ENCODE results near the gene SPATA21. TPM values are rescaled to one million over a fixed set of nuclear protein-coding genes. Genes with fewer than 3 reads are reported as not detected.
"Not testable (repeated sequence)": the region's sequence is repeated elsewhere in the genome, so short reads cannot be mapped to it uniquely, and the experiment has no call there.

SPATA21 gene
- total RNA-seq, 1 donor from 2014 or later: not detected

DNA sequence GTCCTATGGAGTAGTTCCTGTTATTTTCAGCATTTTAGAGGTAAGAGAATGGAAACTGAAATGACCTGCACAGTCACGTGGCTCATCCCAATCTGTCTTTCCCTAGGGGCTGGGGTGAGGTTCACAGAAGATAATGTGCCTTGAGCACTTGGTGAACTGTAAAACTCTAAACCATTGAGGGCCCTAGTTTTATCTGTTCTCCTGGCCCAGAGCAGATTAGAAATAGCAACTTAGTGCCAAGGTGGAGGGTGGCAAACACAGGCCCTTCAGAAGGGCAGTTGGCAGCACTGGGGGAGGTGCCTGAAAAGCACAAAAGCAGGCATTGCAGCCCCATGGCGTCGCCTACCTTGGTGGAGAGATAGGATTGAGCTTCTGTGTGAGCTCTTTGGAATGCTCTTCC, 17.7 kb upstream of the SPATA21 start:
- DNase-seq (ENCODE audit: low spot score in 2 of 2); FAIRE-seq: not testable (repeated sequence)

DNA sequence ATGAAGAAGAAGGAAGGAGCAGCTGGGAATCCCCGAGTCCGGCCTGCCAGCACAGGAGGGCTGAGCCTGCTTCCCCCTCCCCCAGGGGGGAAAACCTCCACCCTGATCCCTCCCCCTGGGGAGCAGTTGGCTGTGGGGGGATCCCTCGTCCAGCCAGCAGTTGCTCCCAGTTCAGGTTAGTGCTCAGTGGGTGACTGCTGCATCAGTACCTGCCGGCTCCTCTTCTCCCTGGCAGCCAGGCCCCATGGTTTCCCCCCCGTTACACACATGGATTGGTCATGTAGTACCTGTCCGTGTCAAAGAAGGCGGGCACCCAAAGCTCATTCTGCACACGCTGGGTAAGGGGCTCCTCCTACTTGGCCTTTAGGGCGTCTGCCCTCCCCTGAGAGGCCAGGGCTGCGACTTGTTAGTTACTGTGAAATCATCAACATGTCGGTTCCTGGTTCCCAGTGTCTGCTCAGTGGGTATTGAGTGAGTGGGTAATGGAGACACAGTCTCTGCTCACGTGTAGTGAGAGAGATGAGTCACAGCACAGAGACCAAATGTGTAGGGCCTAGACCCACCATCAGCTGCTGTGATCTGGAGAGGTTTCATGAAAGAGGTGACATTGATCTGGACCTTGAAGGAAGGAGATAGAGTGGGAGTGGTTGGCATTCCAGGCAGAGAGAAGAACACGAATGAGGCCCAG, 14.8 kb upstream of the SPATA21 start:
- FAIRE-seq (no peak), DNase-seq (ENCODE audit: low spot score in 2 of 2) (no peak)

DNA sequence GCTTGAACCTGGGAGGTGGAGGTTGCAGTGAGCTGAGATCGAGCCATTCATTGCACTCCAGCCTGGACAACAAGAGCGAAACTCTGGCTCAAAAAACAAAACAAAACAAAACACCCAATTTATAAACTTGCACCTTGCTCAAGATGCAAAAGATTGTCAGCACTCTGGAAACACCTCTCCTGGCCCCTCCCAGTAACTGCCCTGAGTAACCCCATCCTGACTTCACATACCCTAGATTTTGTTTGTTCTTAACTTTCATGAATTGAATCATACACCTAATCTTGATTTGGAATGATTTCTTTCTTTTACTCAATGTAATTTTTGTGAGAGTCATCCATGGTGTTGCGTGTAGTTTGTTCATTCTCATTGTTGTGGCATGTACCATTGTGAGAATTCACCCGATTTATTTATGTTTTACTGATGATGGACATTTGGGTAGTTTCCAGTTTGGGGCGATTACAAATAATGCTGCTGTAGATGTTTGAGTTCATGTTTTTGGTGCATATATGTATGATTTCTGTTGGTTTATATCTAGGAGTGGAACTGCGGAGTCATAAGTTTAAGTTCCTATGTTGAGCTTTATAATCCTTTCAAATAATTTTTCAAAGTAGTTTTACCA, 13.7 kb upstream of the SPATA21 start:
- DNase-seq (ENCODE audit: low spot score in 2 of 2): no peak
- FAIRE-seq: no peak

DNA sequence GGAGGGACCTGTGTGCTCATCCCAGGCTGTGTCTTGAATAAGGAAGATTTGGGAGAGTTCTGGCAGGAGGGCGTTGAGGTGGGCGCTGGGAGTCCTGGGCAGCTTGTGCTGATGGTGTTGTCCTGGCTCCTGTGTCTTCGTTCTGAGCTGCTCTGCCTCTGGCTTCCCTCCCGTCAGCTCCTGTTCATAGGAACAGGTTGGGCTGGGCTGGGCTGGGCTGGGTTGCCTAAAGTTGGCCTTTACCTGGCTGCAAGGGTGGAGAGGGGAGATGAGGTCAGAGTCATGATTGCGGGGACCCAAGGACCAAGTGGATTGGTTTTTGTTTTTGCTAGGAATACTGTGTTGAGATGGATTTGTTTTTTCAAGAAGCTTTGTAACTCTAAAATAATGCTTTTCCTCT, 12.4 kb upstream of the SPATA21 start:
- DNase-seq (ENCODE audit: low spot score in 2 of 2): no peak
- FAIRE-seq: no peak

DNA sequence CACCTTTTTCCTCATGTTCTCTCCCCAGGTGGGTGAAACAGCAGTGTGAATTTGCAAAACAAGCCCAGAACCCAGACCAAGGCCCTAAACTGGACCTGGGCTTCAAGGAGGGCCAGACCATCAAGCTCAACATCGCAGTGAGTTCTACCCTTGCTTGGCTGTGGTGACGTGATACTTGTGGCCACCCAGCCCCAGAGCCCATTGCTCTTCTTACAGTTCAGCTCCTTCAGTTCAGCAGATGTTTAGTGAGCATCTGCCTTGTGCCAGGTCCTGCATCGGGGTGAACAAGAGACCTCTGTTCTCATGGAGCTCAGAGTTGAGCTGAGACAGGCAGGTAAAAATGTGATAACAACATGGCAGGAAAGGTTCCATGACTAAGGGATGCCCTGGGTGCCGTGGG, 11.8 kb upstream of the SPATA21 start:
- DNase-seq (ENCODE audit: low spot score in 2 of 2): no peak
- no peak for FAIRE-seq

DNA sequence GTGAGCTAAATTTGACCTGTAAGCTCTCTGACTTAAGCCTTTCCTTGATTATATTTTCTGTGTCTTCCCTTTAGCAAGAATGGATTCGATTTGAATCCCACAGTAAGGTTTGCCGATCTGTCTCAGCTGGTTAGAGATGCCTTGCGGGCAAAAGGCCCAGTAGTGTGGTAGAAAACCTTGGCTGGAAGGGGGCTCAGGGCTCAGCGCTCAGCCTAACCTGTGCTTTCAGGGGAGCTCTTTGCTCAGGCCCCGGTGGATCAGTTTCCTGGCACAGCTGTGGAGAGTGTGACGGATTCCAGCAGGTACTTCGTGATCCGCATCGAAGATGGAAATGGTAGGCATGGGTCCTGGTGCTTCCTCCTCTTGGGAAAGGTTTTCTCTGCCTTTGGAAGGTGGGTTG, 10.4 kb upstream of the SPATA21 start:
- FAIRE-seq: no peak
- no peak for DNase-seq (ENCODE audit: low spot score in 2 of 2)

DNA sequence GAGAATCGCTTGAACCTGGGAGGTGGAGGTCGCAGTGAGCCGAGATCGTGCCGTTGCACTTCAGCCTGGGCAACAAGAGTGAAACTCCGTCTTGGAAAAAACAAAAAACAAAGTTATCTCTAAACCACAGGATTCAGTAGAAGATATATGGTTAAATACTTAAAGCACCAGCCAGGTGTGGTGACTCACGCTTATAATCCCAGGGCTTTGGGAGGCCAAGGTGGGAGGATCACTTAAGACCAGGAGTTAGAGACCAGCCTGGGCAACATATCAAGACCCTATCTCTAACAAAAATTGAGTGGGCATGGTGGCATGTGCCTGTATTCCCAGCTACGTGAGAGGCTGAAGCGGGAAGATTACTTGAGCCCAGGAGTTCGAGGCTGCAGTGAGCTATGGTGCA, 8.9 kb upstream of the SPATA21 start:
- FAIRE-seq: no peak
- no peak for DNase-seq (ENCODE audit: low spot score in 2 of 2)

DNA sequence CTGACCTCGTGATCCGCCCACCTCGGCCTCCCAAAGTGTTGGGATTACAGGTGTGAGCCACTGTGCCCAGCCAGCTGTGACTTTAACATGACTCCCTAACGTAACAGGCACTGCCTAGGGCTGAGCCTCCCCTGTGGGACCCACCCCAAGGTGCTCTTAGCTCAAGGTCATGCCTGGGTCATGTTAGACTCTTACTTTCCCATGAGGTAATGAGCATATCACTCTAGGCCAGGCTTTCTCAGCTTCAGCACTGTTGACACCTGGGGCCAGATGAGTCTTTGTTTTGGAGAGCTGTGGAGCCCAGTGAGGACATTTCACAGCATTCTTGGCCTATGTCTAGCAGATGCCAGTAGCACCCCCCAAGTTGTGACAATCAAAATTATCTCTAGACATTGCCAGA, 7.8 kb upstream of the SPATA21 start:
- FAIRE-seq: no peak
- DNase-seq (ENCODE audit: low spot score in 2 of 2): no peak

DNA sequence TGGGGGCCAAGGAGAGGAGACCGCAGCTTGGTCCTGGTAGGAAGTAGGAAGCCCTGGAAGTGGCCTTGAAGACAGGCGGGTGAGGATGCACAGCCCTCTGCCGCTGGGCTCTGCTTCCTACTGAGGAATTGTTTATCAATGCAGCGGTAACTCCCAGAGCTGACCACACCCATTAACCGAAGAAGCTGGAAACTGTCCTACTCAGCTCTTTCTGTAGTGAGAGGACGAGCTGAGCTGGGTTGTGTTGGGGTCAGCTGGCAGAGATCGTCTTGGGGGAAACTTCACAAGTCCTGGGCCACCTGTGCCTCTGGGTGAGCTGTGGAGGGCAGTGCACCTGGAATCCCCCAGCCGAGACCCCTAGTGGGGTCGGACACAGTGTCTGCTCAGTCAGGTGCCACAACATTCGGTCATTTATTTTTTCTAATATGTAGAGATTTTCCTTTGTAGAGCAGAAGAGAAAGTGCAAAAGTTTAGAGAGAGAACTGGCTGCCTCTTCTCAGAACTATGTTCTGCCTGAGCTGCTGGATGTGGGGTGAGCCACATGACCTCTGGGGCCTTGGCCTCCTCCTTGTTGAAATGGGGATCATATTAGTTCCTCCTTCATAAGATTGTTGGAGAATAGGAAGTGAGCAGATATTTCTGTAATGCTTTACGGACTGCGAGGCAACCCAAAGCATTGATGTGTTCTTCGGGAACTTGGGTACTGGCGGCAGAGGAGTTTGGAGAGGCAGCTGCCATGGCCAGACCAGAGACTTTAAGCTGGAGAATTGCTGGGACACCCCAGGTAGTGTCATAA, 6.9 kb upstream of the SPATA21 start:
- DNase-seq (ENCODE audit: low spot score in 2 of 2) (no peak), FAIRE-seq (no peak)

DNA sequence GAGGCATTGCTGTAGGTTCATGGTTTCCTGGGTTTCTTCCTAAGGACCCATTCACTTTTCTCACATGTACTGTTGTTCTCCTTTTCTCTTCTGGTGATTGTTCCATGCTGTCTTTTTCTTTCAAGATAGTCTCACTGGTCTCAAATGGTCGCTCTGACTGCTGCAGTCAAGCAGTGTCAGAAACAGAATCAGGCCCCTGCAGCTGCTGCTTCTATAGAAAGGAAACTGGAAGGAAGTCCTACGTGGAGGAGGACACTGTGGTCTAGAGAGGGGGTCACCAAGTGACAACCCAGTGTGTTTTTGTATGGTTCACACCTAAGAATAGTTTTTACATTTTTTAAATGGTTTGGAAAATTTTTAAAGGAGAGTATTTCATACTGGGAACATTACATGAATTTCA, 5.7 kb upstream of the SPATA21 start:
- FAIRE-seq (no peak), DNase-seq (ENCODE audit: low spot score in 2 of 2) (no peak)

DNA sequence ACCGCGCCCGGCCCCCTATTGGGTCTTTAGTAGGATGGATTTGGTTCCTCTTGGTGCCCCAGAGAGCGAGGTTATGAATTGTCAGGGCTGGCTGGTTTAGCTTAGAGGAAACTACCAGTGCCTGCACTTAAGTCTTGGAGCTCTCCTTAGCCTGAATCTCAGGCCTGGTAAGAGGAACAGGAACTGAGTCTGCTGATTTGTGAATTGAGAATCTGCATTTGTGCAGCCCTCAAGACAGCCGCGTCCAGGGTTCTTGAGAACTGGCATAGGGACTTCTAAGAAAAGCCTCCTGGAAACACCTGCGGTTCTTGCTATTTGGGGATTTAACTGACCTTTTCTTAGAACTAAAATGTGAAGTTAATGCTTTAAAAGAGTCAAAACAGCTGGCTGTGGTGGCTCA, 5.0 kb upstream of the SPATA21 start:
- DNase-seq (ENCODE audit: low spot score in 2 of 2) (no peak), FAIRE-seq (no peak)

DNA sequence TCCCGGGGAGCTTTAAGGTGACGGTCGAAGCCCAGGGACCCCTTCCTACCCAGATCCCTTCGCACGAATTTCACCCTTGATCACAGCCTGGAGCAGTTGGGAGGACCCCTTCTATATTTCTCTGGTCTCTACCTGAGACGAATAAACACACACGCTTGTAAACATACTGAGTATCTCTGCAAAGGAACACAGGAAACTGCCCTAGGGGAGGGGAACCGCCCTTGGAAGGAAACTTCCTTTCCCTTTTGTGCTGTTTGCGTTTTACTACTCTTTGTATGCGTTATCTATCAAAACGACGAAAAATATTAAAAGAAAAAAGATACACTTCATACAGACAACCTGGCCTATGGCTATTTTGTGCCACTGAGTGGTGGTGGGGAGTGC, 4.0 kb upstream of the SPATA21 start:
- DNase-seq (ENCODE audit: low spot score in 2 of 2) (no peak), FAIRE-seq (no peak)

DNA sequence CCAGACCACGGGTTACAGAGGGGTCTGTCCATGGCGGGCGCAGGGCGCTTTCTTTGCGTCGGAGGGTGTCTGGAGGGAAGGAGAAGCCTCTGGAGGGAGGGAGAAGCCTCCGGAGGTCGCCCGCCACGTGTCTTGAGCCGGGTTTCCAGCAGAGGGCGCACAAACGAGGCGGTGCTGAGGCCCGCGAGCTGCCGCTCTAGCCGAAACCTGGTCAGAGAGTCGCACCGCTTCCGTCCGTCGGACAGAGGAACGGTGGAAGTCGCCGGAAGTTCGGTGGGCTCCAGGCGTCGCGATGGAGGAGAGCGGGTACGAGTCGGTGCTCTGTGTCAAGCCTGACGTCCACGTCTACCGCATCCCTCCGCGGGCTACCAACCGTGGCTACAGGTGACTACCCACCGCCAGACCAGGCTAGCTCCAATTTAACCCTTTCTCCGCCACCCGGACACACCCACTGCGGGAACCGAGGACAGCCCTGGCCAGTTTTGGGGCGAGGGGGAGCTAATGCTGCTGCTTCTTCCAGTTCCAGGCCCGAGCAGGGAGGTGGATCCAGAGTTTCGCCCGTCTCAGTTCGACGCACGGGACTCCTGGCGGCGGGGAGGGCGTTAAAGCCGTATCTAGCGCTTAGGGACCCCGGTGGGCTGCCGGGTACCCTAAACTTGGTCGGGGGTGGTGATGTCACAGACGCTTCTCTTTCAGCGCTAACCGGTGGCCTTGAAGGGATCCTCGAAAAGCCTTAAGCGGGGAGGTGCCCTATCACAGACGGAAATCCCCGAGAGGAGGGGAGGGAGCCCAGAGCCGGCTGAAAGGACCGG, 3.5 kb upstream of the SPATA21 start, which contains the start of gene NECAP2:
Gene NECAP2, plus strand, starts transcription at position 255 of the 812 bp plus-strand sequence. Its CDS starts 38 bp downstream, at position 293.
- FAIRE-seq: no peak
- DNase-seq (ENCODE audit: low spot score in 2 of 2): peak; percentile 75 to 88

DNA sequence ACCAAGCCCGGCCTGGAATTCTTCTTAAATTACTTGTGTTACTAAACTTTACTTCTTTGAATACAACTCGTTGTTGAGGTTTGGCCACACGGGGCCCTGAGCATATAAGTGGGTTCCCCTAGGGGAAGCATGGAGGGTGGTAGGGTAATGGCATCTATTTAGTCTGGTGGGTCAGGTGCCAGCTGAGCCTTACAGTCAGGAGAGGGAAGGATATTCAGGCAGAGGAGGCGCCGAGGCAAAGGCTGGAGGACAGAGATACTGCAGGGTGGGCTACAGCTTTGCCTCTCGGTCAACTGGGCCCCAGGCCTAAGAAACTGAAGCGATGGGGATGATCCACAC, 2.9 kb upstream of the SPATA21 start:
- DNase-seq (ENCODE audit: low spot score in 2 of 2) (no peak), FAIRE-seq (no peak)

DNA sequence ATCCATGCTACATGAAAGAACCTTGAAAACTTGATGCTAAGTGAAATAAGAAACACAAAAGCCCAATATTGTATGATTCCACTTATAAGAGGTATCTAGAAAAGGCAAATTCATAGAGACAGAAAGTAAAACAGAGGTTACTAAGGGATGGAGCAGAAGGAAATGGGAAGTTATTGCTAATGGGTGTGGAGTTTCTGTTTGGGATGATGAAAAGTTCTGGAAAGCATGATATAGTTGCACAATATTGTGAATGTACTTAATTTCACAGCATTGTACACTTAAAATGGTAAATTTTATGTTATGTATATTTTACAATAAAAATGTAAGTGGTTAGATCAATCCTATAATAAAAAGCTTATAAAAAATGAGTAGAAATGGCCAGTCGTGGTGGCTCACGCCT, 1.7 kb upstream of the SPATA21 start:
- FAIRE-seq: no peak
- DNase-seq (ENCODE audit: low spot score in 2 of 2): no peak

DNA sequence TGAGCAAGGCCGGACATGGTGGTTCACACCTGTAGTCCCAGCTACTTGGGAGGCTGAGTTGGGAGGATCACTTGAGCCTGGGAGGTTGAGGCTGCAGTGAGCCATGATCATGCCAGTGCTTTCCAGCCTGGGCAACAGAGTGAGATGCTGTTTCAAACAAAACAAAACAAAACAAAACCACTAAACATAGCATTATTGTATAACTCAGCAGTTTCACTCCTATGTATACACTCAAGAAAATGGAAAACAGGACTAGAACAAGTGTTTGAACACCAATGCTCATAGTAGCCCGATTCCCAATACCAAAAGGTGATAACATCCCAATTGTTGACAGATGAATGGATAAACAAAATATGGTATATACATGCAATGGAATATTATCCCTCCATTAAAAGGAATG, 1.3 kb upstream of the SPATA21 start:
- DNase-seq (ENCODE audit: low spot score in 2 of 2) (no peak), FAIRE-seq (no peak)

DNA sequence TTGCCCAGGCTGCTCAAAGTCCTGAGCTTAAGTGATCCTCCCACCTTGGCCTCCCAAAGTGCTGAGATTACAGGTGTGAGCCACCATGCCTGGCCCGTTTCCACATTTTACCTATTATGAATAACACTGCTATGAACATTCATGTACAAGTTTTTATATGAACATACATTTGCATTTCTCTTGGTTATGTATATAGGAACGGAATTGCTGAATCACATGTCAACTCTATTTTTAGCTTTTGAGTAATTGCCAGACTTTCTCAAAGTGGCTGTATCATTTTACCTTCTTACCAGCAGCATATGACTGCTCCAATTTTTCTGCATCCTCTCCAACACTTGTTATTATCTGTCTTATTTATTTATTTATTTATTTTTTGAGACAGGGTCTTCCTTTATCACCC, 2.7 kb downstream of the SPATA21 start:
- no peak for DNase-seq (ENCODE audit: low spot score in 2 of 2)
- no peak for FAIRE-seq

DNA sequence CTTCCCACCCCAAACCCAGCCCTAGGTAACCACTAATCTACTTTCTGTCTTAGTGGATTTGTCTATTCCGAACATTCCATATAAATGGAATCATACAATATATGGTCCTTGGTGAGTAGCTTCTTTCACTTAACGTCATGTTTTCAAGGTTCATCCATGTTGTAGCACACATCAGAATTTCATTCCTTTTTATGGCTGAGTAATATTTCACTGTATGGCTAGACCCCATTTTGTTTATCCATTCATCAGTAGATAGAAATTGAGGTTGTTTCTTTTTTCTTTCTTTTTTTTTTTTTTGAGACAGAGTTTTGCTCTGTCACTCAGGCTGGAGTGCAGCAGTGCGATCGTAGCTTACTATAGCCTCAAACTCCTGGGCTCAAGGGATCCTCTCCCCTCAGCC, 3.2 kb downstream of the SPATA21 start:
- FAIRE-seq (no peak), DNase-seq (ENCODE audit: low spot score in 2 of 2) (no peak)

DNA sequence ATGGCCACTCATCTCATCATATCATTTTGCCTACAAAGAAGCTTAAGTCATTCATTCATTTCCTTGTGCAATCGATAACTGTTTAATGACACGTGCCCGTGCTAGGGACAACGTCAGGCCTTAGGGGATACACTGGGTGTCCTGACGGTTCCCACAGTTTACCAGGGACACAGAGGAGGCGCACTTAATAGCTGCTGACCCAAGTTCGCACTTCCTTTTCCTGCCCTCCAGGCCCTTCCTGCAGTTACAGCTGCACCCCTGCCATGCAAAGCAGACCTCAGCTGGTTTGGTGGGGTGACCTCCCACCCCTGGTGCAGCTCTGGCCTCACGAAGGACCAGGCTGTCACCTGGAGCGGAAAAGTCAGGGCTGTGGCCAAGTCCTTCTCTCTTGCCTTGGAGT, 4.2 kb downstream of the SPATA21 start:
- FAIRE-seq: no peak
- DNase-seq (ENCODE audit: low spot score in 2 of 2): no peak

DNA sequence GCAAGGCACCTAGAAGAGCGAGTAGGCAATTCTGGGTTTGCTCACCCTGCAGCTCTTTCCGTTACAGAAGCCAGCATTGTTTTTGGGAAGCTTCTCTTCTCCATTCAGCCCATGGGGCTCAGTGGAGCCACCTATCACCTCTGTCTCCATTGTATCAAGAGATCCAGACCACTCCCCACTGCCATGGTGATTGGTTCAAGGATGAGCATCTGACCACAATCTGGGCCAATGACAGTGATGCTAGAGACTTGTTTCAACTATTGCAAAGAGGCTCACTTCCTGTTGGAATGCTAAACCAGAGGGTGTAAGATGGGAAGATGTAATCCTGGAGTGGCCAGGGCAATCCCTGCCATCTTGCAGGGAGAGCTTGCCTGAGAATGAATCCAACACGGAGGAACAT, 6.6 kb downstream of the SPATA21 start:
- DNase-seq (ENCODE audit: low spot score in 2 of 2) (no peak), FAIRE-seq (no peak)
